KMS-11 (cell line): ENCODE measurements around the gene FEM1B.

ENCODE experiments used
- H2AFZ ChIP-seq: fragments of 200-600 bp; sonication (generic); 2 replicates; pipeline ENCODE4 v1.6.1; 2016; ENCODE audit warnings: antibody characterized with exemption, mixed run types, low read depth
- H3K27ac ChIP-seq: fragments of 200-600 bp; sonication (generic); 2 replicates; pipeline ENCODE4 v1.6.1; 2016; ENCODE audit warnings: mild to moderate bottlenecking, mixed run types
- H3K27me3 ChIP-seq: fragments of 200-600 bp; sonication (generic); 2 replicates; pipeline ENCODE4 v1.6.1; 2017; ENCODE audit warnings: mild to moderate bottlenecking, low read depth, mixed run types, moderate library complexity; ENCODE audit not compliant: insufficient read depth
- H3K36me3 ChIP-seq: fragments of 200-600 bp; sonication (generic); 2 replicates; pipeline ENCODE4 v1.6.1; 2017; ENCODE audit warnings: mild to moderate bottlenecking, mixed run types; ENCODE audit not compliant: insufficient read depth
- H3K4me1 ChIP-seq: fragments of 200-600 bp; sonication (generic); 2 replicates; pipeline ENCODE4 v1.6.1; 2016; ENCODE audit warnings: mild to moderate bottlenecking, low read depth, mixed run types; ENCODE audit not compliant: poor library complexity, severe bottlenecking
- H3K4me2 ChIP-seq: fragments of 200-600 bp; sonication (generic); 2 replicates; pipeline ENCODE4 v1.7.0; 2016; ENCODE audit warnings: mild to moderate bottlenecking, mixed run types
- H3K4me3 ChIP-seq: fragments of 200-600 bp; sonication (generic); IDR thresholded peaks from 2 replicates; pipeline ENCODE4 v1.6.1; 2017; ENCODE audit warnings: low read depth, low read length, mixed read lengths; ENCODE audit not compliant: insufficient read depth
- H3K79me2 ChIP-seq: fragments of 200-600 bp; sonication (generic); 2 replicates; pipeline ENCODE4 v1.6.1; 2016; ENCODE audit warnings: low read depth, mixed run types; ENCODE audit not compliant: insufficient read depth
- H3K9ac ChIP-seq: fragments of 200-600 bp; sonication (generic); 2 replicates; pipeline ENCODE4 v1.6.1; 2016; ENCODE audit warnings: mild to moderate bottlenecking, mixed run types
- H4K20me1 ChIP-seq: fragments of 200-600 bp; sonication (generic); 2 replicates; pipeline ENCODE4 v1.6.1; 2016; ENCODE audit warnings: mild to moderate bottlenecking, mixed run types; ENCODE audit not compliant: insufficient read depth
- TF ChIP-seq, protein P1 (sequence below): fragments of 200-600 bp; sonication (generic); conservative IDR thresholded peaks from 2 replicates; pipeline ENCODE4 v1.6.1; 2017; ENCODE audit warnings: low read depth, mild to moderate bottlenecking, antibody characterized with exemption, low read length, moderate library complexity, mixed read lengths

The FEM1B gene

DNA sequence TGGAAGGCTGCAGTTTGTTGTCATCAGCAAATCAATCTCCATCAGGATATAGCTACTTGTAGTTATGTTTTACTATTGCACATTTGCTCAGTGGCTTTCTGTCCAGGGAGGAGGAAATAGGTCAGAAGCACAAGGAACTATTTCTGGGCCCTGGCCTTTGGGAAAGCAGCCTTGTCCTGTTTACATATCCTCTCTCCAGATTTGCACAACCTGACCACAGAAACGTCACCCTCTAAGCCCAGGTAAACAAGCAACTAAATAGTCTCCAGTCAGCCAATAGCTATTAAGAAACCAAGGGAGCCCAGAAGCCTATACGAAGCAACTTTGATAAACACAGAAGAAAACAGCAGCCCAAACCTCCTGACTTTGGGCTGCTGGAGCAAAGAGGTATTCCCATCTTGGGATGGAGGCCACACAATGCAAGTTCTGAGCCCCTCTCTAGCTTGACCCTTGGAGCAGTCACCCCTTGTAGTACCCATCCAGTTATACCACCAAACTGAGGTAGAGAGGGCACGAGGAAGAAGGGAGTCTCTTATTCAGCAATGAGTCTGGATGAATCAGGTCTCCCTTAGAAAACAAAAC, 2.3 kb upstream of the FEM1B start:
- peaks cover 24% of the 10 kb centered on the region for H3K79me2 ChIP-seq
- TF ChIP-seq, protein P1, sequence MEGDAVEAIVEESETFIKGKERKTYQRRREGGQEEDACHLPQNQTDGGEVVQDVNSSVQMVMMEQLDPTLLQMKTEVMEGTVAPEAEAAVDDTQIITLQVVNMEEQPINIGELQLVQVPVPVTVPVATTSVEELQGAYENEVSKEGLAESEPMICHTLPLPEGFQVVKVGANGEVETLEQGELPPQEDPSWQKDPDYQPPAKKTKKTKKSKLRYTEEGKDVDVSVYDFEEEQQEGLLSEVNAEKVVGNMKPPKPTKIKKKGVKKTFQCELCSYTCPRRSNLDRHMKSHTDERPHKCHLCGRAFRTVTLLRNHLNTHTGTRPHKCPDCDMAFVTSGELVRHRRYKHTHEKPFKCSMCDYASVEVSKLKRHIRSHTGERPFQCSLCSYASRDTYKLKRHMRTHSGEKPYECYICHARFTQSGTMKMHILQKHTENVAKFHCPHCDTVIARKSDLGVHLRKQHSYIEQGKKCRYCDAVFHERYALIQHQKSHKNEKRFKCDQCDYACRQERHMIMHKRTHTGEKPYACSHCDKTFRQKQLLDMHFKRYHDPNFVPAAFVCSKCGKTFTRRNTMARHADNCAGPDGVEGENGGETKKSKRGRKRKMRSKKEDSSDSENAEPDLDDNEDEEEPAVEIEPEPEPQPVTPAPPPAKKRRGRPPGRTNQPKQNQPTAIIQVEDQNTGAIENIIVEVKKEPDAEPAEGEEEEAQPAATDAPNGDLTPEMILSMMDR, result no peak
- H3K27ac ChIP-seq, result no peak overlapping the region
- no peaks in the 10 kb centered on the region for H3K27me3 ChIP-seq
- H3K9ac ChIP-seq, result no peak overlapping the region
- H3K36me3 ChIP-seq, result no peaks in the 10 kb centered on the region
- no peak overlapping the region for H2AFZ ChIP-seq
- peaks cover 14% of the 10 kb centered on the region for H3K4me1 ChIP-seq
- peaks cover 5% of the 10 kb centered on the region; the same call in 1 of the 2 replicates for H4K20me1 ChIP-seq
- H3K4me2 ChIP-seq, result no peak overlapping the region
- H3K4me3 ChIP-seq, result no peak overlapping the region

DNA sequence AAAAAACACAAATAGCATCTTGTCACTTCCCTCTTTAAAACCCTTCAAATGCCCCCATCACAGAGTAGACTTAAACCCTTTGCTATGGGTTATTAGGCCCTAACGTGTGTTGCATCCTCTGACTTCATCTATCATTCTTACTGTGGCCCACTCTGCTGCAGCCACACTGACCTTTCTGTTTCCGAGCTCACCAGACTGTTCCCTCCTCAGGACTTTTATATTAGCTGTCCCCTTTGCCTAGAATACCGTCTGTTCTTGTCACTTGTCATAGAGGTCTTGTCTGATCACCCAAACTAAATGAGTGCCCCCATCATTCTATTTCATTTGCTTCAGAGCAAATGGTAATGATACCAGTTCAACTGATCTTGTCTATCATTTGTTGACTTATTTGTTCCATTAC, 877 bp upstream of the FEM1B start:
- H3K79me2 ChIP-seq, result peaks cover 38% of the 10 kb centered on the region
- H3K4me3 ChIP-seq, result no peak overlapping the region
- H3K4me1 ChIP-seq, result peaks cover 28% of the 10 kb centered on the region

DNA sequence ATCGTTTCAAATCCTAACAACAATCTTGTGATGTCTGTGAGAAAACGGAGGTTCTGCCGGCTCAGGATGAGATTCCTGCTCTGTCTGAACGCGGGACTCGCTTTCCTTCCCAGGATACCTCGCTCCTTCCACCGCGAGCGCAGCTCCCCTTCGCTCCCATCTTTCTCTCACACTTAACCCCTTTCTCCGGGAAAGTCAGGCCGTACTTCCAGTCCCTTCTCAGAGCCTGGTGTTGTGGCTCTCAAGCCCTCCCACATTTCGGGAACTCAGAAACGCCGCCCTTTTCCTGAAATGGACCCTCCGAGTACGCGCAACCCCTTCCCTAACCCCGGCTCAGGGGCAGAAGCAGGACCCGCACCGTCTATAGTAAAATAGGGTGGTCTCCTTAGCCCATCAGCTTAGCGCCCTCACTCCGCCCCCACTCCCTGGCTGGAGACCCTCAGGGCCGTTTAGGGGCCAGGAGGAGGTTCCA, 378 bp upstream of the FEM1B start:
- H3K9ac ChIP-seq, result peak overlapping the region; percentile 72
- H3K27ac ChIP-seq, result peak overlapping the region; percentile 90
- no peaks in the 10 kb centered on the region for H3K27me3 ChIP-seq
- peaks cover 43% of the 10 kb centered on the region for H3K79me2 ChIP-seq
- no peaks in the 10 kb centered on the region for H3K36me3 ChIP-seq
- peak overlapping the region; percentile 63 for H3K4me2 ChIP-seq
- peak overlapping the region; percentile 98 for H2AFZ ChIP-seq
- H3K4me3 ChIP-seq, result no peak overlapping the region
- TF ChIP-seq, protein P1, result no peak
- peaks cover 33% of the 10 kb centered on the region for H3K4me1 ChIP-seq
- H4K20me1 ChIP-seq, result peaks cover 17% of the 10 kb centered on the region

More for the DNA sequence above, 877 bp upstream of the FEM1B start:
- peak overlapping the region; percentile 90; the same call in 1 of the 2 replicates for H3K27ac ChIP-seq
- H3K36me3 ChIP-seq, result no peaks in the 10 kb centered on the region
- peak overlapping the region; percentile 72; the same call in 1 of the 2 replicates for H3K9ac ChIP-seq
- peak overlapping the region; percentile 98 for H2AFZ ChIP-seq
- H3K27me3 ChIP-seq, result no peaks in the 10 kb centered on the region
- TF ChIP-seq, protein P1, result no peak
- H3K4me2 ChIP-seq, result peak overlapping the region; percentile 63; the same call in 1 of the 2 replicates
- H4K20me1 ChIP-seq, result peaks cover 17% of the 10 kb centered on the region

DNA sequence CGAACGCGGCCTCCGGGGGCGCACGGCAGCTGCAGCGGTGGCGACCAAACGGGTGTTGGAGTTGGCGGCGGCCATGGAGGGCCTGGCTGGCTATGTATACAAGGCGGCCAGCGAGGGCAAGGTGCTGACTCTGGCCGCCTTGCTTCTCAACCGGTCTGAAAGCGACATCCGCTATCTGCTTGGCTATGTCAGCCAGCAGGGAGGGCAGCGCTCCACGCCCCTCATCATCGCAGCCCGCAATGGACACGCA, 725 bp downstream of the FEM1B start:
- peaks cover 54% of the 10 kb centered on the region for H3K79me2 ChIP-seq
- TF ChIP-seq, protein P1, result no peak
- H2AFZ ChIP-seq, result peak overlapping the region; percentile 98
- H4K20me1 ChIP-seq, result peaks cover 17% of the 10 kb centered on the region
- H3K27ac ChIP-seq, result peak overlapping the region; percentile 90
- peak overlapping the region; percentile 38 for H3K4me3 ChIP-seq
- H3K27me3 ChIP-seq, result no peaks in the 10 kb centered on the region
- peaks cover 44% of the 10 kb centered on the region for H3K4me1 ChIP-seq
- H3K9ac ChIP-seq, result peak overlapping the region; percentile 72
- no peaks in the 10 kb centered on the region for H3K36me3 ChIP-seq
- peak overlapping the region; percentile 92 for H3K4me2 ChIP-seq
